Measurements from ENCODE around the gene P2RY2. TPM values are rescaled to one million over a fixed set of nuclear protein-coding genes. Genes with fewer than 3 reads are reported as not detected.

The P2RY2 gene
- total RNA-seq = 19.7 TPM
- long read RNA-seq, transcript P2RY2-203 (3 exons, 2,107 nt) = major isoform, 19 of 38 reads
- long read RNA-seq, transcript P2RY2-202 (3 exons, 2,174 nt) = minor isoform, 6 of 38 reads
- long read RNA-seq, partial matches to known transcripts = 0 of 38 reads
- long read RNA-seq, other reads (novel, unspliced or antisense) = 13 of 38 reads

DNA sequence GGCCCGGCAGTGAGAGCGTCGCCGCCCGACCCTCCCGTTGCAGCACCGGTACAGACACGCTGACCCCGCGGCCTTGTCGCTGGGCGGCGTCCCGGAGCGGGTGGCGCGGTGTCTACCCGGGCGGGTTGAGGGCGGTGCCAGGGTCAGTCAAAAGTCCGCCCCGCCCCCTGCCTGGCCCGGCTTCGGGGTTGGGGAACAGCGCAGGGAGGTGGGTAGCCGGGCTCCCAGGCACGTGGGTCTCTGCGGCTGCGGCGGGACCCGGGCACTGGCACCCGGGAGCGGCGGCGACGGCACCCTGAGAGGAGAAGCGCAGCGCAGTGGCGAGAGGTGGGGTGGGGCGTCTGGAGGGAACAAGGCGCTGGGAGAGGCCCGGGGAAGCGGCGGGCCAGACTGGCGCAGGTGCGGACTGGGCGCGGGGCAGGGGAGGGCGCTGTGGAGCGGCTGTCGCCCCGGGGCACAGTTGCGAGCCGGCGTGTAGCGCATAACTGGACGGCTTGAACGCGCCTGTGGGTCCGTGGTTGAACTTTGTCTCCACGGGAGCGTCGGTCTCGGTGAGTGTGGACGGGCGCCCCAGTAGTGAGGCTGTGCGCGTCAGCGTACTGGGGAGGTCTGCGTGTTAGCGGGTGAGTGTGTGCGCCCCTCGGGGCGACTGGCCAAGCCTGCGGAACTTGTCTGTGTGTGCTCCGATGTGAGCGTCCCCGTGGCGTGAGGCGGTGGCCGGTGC lies at the start of gene P2RY2:
P2RY2 (plus strand) TSS at position 176 of the 724 bp plus-strand sequence. CDS start 15,879 bp downstream, outside the sequence.
- ATAC-seq (peak; percentile 90), DNase-seq (peak; percentile 92)
- intact Hi-C loops (cut with micrococcal nuclease) = no loop called here

DNA sequence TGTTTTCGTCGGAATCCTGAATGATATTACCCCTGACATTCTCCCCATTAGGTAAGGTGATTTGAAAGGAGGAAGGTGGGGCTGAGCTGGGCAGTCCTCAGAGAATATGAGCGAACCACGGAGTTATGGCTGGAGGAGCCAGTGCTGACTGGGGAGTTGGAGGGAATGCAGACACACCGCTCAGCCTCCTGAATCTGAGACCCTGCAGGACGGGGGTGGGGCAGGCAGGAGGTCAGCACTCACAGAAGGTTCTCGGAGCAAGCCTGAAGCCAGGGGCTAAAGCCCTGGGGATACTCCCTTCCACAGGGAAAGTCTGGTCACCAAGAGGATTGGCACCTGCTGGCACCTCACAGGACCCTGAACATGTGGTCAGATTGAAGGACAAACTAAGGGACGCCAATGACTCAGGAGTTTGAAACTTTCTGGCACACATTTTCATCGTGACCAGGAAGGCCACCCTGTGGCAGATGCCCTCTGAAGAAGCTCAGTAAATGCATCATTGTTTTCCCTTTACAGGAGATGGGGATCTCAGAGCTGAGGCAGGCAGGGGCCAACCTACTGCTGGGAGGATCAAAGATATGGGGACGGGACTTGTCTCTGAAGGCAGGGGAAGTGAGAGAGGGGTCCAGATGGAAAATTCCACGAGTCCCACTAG lies 49.0 kb upstream of the P2RY2 start:
- peak; percentile 9 for ATAC-seq

DNA sequence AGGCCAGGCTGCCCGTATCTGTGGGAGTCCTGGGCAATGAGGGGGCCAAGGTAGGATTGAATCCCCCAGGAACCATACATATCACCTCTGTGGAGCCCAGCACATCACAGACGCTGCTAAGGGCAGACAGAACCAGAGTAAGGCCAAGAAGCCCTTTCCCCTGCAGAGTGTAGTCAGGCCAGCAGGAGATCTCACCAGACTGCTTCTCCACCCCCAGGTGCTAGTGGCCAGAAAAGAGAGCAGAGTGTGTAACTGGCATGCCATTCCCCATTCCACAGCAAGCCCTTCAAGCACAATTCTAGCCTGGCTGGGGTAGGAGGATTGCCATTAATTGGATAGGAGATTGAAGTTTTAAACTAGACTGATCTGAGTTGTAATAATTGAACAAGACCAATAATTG lies 47.9 kb upstream of the P2RY2 start:
- intact Hi-C loops (cut with micrococcal nuclease) = loop anchor here (10.0 kb wide), 1 partner anchor 245 kb away; no protein-coding TSS in a partner anchor
- DNase-seq = no peak
- ATAC-seq = no peak

More for the DNA sequence above, 49.0 kb upstream of the P2RY2 start:
- intact Hi-C loops (cut with micrococcal nuclease) = no loop called here
- DNase-seq = peak; percentile 37

DNA sequence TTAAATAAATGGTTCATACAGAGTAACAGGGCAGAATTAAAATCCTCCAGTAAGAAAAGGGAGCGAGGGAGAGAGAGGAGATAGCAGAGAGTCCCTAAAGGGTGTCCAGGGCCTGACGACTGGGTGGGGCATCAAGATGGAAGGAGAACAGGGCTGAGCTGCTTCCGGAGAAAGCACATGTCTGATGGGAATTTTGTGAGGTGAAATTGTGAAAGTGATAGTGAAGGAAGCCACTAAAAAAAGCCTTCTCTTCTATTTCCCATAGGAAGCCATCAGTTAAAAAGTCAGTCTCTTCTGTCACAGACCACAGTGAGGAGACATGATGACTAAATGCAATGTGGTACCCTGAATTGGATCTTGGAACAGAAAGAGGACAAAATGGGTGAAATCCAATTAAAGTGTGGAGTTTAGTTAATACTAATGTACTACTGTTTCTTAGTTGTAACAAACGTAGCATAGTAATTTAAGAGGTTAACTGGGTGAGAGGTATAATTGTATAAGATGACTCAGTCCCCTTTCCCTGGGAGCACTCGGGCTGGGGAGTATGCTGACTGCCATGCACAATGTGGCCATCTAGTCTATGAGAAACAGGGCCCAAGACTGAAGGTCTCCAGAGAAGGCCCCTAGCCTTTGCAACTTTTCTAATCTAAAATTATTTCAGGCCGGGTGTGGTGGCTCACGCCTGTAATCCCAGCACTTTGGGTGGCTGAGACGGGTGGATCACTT lies 46.5 kb upstream of the P2RY2 start:
- intact Hi-C loops (cut with micrococcal nuclease) = loop anchor here (10.0 kb wide), 1 partner anchor 247 kb away; no protein-coding TSS in a partner anchor
- DNase-seq = no peak
- no peak for ATAC-seq

DNA sequence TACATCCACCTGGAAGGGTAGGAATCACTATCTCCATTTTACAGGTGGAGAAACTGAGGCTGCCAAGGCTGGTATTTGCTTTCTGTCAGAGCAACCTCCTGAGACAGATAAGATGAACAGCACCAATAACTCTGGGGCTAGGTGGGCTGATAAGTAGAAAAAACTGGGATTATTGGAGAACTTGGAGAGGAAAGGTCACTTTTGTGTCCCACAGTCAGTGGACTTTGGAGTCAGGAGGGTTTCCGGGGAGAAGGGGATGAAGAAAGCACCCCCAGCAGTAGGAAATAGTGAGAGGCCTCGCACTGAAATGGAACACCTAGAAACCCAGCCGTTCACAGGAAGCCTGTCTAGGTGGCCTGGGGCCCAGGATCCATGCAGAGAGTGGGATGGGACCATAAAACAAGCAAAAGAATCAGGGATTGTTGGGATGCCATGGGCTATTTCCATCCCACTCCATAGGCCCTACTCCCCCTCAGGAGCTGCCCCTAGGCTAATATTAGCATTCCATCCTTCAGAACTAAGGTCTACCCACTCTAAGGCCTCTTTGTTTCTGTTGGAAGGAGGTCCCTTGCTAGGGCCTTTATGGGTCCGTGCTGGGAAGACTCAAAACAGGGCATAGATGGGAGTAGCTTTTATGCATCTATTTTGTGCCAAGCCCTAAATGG lies 45.0 kb upstream of the P2RY2 start:
- DNase-seq = no peak
- no peak for ATAC-seq
- intact Hi-C loops (cut with micrococcal nuclease) = loop anchor here (10.0 kb wide), 1 partner anchor 248 kb away; no protein-coding TSS in a partner anchor

DNA sequence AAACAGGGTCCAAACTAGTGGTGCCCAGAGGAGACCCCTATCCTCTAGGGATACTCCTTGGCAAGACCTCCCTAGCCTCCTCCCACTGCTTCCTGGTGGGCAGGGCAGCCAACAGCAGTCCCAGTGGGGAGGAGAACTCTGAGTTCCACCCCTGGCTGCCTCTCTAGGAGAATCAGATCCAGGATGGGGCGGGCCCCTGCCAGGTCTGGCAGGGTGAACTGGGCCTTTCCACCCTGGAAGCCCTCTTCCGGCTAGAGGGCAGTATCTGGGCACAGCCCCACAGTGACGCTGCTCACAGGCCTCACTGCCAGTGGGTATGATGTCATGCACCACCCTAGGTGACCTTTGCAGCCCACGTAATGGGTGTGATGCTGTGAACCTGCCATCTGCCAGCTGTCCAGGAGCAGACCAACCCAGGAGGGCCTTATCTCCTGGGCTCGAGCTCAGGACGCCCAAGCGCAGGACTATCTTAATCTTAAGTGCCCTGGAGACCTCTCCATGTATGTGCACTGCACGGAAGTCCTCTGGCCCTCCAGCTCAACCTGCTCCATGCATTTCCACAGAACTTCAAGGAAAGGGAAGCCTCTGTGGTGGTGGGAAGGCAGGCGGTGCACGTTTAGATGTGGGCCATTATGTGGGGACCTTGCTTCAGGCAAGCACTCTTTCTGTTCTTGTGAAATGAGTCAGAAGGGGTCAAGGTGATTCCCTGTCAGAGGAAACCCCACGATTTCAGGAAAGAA lies 44.2 kb upstream of the P2RY2 start:
- DNase-seq (peak; percentile 89), ATAC-seq (peak; percentile 78)
- intact Hi-C loops (cut with micrococcal nuclease) = loop anchor here (10.0 kb wide), 1 partner anchor 249 kb away; no protein-coding TSS in a partner anchor

DNA sequence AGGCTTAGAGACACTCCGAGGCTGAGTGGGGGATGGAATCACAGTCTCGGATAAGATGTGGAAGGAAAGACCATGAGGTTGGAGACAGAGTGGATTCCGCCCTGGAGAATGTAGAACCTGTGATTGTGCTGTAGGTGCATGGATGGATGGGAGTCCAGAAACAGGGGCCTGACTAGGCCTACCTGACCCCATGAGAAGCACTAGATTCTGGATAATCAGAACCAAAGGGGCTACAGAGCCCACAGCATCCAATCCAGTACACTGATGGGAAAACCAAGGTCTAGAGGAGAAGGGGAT lies 43.6 kb upstream of the P2RY2 start:
- intact Hi-C loops (cut with micrococcal nuclease) = loop anchor here (10.0 kb wide), 1 partner anchor 250 kb away; no protein-coding TSS in a partner anchor

DNA sequence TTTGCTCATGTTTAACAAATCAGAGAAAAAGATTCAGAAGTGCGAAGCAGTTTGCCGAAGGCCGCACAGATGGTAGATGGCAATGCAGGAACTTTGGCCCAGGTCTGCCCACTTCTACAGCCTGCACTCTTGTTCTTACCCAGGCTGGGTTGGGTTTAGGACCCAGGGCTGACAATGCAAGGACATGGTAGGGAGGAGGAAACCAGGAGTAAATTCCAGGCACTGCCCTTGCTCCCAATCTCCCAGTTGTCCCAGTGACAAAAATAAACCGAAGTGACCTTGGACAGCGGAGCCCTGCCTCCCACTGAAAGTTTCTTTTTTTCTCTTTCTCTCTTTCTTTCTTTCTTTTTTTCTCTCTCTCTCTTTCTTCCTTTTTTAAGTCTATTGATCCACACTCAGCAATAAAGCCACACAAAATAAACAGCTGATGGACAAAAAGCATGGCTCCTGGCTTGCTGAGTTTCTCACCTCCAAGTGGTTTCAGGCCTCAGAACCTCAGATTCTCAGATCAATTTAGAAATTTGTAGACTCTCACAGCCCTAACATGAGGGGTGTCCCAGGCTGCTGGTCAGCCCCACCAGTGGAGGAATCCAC lies 42.4 kb upstream of the P2RY2 start:
- DNase-seq = no peak
- peak; percentile 12 for ATAC-seq
- intact Hi-C loops (cut with micrococcal nuclease) = loop anchor here (5.0 to 10.0 kb wide), 2 partner anchors 251 to 343 kb away; no protein-coding TSS in a partner anchor

More for the DNA sequence above, 43.6 kb upstream of the P2RY2 start:
- no peak for DNase-seq
- no peak for ATAC-seq

DNA sequence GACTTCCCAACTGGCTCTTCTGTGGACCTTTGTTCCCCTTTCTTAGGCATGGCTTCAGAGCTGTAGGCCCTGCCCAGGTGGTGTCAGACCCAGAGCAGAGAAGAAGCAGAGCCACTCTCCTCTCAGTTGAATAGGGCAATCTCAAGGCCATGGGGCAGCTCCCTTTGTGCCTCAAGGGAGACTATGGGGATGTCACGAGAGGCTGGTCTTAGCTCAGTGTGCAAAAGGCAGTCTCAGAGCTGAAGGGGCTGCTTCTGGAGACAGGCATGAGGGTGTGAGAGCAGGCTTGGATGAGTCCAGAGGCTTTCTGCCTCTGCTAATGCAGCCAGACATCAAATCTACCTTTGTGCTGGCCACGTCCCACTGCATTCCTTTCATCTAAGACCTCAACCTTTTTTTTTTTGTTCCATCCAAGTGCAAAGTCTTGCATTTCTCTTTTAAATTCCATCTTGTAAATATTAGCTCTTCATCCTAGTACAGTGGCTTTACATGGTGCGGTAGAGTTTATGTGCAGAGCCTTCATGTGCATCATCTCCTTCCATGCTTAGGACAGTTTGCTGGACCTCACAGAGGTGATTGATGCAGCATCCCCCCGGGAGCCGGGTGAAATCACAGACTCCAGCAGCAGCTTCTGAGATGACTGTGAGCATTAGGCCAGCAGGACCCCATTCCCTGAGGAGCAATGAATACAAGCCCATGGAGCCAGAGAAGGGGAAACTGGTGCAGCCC lies 41.8 kb upstream of the P2RY2 start:
- ATAC-seq (no peak), DNase-seq (no peak)
- intact Hi-C loops (cut with micrococcal nuclease) = loop anchor here (5.0 to 10.0 kb wide), 2 partner anchors 252 to 344 kb away; no protein-coding TSS in a partner anchor

DNA sequence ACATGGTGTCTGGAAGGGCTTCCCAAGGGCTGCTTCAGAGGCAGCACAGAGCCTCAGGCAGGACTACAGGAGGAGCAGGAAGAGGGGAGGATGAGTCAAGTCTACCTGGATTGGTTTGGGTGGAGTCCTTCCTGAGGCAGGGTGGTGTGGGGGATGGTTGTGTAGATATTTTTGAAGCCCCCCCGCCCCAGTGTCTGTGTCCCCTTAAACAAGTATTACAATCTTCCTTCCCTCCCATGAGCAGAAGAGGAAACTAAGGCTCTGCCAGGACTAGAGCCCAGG lies 41.3 kb upstream of the P2RY2 start:
- intact Hi-C loops (cut with micrococcal nuclease) = loop anchor here (5.0 to 10.0 kb wide), 2 partner anchors 252 to 345 kb away; no protein-coding TSS in a partner anchor

DNA sequence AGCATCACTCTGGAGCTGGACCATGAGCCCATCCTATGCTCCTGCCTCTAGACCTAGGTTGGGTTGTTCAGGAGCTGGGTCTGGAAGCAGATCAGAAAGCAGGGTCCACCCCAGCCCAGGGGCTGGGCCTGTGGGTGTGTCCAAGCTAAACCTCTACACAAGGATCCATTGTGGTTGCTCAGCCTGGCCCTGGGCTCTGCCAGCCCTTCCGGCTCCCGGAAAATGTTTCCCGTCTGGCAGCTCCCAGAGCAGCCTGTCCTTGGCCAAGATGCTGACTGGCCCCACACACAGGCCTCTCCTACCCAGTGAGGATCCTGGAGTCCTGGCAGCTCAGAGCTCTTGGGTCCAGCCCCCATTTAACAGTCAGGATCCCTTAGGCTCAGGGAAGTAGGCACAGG lies 40.7 kb upstream of the P2RY2 start:
- DNase-seq (peak; percentile 68), ATAC-seq (peak; percentile 45)
- intact Hi-C loops (cut with micrococcal nuclease) = loop anchor here (5.0 to 10.0 kb wide), 2 partner anchors 253 to 345 kb away; no protein-coding TSS in a partner anchor

More for the DNA sequence above, 41.3 kb upstream of the P2RY2 start:
- no peak for DNase-seq
- no peak for ATAC-seq

DNA sequence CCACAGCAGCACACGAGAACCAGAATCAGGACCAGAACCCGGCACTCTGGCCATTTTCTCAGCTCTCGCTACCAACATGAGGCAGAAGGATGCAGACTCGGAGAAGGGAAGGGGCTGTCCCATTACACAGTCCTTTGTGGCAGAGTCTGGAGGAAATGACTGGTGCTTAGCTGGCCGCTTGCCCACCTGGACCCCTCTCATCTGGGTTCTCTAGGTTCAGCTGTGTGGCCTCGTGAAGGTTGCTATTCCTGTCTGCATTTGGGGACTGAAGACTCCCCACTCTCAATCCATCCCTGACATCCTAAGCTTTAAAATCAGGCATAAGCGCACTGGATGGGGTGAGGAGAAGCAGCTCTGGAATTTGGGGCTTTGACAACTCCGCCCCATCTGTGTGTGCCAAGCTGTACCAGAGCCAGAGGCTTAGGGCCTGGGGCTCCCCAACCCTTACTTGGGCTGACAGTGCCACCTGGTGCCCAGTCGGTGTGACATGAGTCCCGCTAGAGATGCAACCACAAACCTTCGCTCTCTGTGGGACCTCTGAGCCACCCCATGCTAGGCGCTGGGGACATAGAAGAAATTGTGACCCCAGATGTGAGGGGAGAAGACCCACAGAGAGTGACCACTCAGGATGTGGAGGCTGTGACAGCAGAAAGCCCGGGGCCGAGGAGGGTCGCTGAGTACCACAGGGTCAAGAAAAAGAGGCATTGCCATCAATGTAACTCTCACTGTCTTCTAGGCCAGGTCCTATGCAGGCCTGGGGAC lies 40.1 kb upstream of the P2RY2 start:
- DNase-seq (peak; percentile 89), ATAC-seq (peak; percentile 62)
- intact Hi-C loops (cut with micrococcal nuclease) = loop anchor here (5.0 to 10.0 kb wide), 2 partner anchors 253 to 346 kb away; no protein-coding TSS in a partner anchor

DNA sequence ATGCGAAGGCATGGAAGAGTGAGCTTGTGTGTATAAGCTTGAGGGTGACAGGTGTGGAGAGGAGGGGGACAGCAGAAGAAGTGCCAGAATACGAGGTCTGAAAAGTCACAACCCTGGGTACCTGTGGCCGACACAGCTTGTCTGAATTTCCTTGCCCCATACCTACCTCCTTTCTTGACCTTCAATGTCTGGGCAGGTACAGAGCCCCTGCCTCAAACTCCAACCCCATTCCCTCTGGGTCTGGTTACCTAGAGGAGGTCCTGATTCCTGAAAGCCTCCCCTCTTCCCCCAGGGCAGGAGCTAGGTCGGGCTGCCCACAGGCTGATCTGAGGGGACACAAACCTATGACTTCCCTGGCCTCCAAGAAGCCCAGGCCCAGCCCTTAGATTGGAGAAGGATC lies 39.4 kb upstream of the P2RY2 start:
- intact Hi-C loops (cut with micrococcal nuclease) = loop anchor here (5.0 to 10.0 kb wide), 2 partner anchors 254 to 346 kb away; no protein-coding TSS in a partner anchor
- DNase-seq (no peak), ATAC-seq (no peak)

DNA sequence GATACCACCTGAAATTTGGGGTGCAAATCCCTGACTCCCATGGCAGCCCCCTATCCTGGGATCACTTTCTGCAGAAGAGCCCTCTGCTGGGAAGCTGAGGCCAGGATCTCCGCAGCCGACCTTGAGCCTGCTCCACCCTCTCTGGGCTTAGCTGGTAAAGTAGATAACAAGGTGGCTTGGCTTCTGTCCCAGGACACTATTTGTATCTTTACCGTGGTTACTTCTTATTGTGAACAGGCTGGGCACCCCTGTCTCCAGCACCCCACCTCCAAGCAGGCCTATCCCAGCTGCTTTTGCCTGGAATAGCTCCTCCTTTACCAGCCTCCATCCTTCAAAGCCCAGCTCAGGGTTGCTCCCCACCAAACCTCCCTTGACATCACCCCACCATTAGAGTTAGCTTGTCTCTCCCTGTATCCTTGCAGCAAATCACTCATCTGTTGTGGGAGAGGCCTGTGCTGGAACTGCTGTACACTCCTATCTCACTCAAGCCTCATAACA lies 35.2 kb upstream of the P2RY2 start:
- intact Hi-C loops (cut with micrococcal nuclease) = loop anchor here (10.0 kb wide), 1 partner anchor 62 kb away; no protein-coding TSS in a partner anchor
- DNase-seq (peak; percentile 71), ATAC-seq (peak; percentile 80)

DNA sequence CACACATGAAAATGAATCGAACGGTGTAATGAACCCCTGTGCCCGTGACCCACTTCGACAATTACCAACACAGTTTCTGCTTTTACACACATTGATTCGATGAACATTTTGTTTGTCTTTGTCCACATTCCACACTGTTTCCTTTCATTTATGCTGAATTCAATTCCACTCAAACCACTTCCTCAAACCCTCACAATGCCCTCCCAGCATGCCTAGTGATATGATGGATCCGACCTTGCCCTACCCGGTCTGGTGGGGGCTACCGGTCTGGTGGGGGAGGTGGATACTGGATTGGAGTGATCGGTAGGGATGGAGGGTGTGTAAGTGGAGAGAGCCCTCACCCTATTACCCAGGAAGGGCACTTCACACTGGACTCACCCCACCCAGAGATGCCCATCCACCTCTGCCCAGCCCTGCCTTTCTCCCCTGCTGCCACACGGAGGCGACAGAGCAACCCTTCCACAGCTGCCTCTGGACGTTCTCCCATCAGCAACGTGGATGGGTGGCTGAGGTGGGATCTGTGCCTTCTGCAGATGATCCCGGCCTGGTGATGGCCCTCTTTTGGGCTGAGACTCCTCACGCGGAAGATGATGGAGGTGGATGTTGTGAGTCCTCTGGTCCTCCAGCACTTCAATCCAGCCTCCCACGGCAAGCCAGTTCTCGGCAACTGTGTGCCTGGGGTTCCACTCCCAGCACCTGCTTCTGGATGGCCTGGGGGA lies 33.0 kb upstream of the P2RY2 start:
- ATAC-seq (peak; percentile 42), DNase-seq (peak; percentile 75)
- intact Hi-C loops (cut with micrococcal nuclease) = loop anchor here (10.0 kb wide), 1 partner anchor 60 kb away; no protein-coding TSS in a partner anchor
